Coronary artery (tissue), 2 donors: ENCODE results near the gene LIPM.

Experiments
- DNase-seq: peaks from one replicate; pipeline ENCODE4 v3.0.0-alpha.2; 2017; ENCODE audit warnings: low spot score
- H3K27ac ChIP-seq, 2 donors: fragments of 200-600 bp; sonication (generic); one replicate each; pipeline ENCODE4 v1.5.1; 2016 to 2019
- H3K4me3 ChIP-seq: fragments of 200-600 bp; sonication (generic); 2 replicates; pipeline ENCODE4 v1.5.1; 2016; ENCODE audit warnings: mild to moderate bottlenecking, moderate library complexity
- TF ChIP-seq, protein P1 (sequence below): fragments of 200-600 bp; sonication (generic); IDR thresholded peaks from one replicate; pipeline ENCODE4 v1.5.1; 2019; ENCODE audit warnings: antibody characterized with exemption

LIPM gene

DNA sequence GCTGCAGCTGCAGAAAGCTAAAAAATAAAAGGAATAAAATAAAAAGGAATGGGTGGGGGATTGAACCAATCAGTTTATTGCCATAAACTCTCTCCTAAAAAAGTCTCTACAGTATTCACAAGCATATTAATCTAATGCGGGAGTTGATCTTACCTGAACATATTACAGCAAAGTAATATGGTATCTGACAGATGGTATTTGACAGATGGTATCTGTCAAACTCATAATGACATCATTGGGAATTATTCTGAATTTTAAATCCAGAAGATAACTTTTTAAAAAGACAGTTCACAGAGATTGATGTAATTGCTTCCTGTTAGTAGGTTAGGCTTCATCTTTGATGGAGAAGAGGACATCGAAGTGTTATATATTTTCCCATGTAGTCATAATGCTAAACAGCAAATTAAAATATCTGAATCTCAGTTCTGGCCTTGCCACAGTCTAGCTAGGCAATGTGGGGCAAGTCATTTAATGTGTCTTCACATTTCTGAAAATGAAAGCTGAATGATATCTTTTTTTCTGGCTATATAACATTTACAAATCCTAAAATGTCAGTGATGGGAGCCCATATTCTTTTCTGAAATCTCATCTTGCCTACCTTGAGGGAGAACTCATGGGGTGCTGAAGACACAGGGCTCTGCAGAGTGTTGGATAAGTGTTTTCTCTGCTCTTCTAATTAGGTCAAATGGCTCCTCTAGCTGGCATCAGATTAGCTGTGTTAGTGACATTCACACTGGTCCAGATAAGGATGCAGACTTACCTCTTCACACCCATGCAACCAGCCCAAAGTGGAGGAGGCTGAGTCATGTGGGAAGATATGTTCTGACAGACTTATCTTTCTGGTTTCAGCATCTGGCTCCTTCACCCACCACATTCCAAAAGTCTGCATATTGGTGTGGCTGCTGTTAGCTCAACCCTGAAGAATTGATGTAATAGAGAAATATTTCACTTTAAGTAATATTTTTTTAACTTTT, 2.1 kb upstream of the LIPM start:
- TF ChIP-seq, protein P1, sequence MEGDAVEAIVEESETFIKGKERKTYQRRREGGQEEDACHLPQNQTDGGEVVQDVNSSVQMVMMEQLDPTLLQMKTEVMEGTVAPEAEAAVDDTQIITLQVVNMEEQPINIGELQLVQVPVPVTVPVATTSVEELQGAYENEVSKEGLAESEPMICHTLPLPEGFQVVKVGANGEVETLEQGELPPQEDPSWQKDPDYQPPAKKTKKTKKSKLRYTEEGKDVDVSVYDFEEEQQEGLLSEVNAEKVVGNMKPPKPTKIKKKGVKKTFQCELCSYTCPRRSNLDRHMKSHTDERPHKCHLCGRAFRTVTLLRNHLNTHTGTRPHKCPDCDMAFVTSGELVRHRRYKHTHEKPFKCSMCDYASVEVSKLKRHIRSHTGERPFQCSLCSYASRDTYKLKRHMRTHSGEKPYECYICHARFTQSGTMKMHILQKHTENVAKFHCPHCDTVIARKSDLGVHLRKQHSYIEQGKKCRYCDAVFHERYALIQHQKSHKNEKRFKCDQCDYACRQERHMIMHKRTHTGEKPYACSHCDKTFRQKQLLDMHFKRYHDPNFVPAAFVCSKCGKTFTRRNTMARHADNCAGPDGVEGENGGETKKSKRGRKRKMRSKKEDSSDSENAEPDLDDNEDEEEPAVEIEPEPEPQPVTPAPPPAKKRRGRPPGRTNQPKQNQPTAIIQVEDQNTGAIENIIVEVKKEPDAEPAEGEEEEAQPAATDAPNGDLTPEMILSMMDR: no peak
- Histone ChIP-seq H3K4me3 (no peak overlapping the region), H3K27ac (no peak overlapping the region)
- no peak for DNase-seq

DNA sequence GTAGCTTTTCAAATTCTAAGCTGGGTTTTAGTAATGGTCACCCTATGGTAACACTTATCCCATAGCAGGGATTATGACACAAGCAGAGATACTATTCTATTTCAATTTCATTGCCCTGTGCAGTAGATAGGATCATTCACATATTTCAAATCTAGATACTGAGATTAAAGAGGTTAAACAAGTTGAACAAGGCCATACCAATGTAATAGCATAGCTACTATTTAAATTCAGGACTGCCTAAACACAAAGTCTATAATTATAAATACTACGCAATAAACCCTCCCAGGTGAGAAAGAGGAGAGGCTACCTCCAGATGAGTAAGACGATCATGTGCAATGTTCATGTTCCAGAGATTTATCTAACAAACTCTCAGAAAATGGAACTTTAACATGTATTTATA, 1.1 kb downstream of the LIPM start:
- Histone ChIP-seq H3K4me3 (no peak overlapping the region), H3K27ac (no peak overlapping the region)
- no peak for DNase-seq
- TF ChIP-seq, protein P1: no peak

DNA sequence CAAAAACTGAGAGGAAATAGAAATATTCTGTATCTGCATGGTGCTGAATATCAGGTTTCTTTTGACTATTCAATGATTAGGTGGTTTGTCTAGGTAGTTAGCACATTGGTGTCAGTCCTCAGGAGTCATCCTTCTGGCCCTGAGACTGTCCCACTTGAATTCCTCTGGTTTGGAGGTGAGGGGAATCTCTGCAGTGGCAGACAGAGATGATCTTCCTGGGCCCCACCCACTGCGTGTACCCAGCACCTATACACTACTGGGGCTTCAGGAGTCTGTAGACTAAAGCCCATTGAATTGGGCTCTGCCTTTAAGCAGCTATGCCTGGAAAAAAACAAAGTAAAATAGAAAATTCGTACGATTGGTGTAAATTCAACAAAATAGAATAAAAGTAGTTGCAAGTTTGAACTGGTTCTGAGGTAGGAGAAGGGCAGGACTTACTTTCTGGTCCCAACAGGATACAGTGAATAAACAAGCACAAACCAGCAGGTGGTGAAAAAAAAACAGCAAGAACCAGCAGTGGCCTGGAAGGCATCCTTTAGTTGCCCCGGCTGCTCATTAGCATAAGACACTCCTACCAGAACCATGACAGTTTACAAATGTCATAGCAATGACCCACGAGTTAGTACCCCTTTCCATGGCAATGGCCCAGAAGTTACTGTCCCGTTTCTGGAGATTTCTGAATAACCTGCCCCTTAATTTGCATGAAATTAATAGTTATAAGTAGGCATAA, 1.7 kb downstream of the LIPM start:
- TF ChIP-seq, protein P1: no peak
- DNase-seq: no peak
- Histone ChIP-seq H3K4me3 (no peak overlapping the region), H3K27ac (no peak overlapping the region)

DNA sequence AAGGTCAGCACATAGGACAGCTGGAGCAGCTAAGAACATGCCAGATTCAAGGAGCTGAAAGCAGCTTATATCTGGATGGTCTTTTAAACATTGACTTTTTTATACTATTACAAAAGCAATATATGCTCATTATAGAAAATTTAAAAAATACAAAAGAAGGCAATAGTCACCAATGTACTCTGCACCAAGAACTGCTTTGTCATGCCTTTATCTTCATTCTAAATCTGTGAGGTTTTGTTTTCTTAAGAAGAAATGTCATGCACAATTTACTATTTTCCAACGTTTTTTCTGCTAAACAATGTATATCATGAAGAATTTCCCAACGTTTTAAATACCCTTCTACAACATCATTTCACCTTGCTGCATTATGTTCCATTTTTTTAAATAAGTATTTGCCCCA, 2.8 kb downstream of the LIPM start:
- Histone ChIP-seq H3K27ac (no peak overlapping the region), H3K4me3 (no peak overlapping the region)
- no peak for DNase-seq
- TF ChIP-seq, protein P1: no peak

DNA sequence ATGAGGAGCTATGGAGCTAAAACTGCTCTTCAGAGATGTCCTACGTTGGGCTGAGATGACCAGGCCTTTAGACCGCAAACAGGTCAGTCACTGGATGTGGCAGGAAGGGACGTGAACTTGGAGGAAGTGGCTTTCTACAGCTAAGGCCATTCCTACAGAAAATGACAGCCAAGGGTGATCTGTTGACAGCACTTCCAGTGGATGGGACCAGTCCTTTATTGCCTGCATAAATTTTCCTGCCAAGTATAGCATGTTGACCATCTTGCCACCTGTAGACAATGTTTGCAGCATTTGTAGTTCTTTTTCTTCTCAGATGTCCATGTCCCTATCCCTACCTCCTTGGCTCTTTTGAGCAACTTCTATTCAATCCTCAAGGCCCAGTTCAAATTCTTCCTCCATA, 3.4 kb downstream of the LIPM start:
- Histone ChIP-seq H3K27ac (no peak overlapping the region), H3K4me3 (no peak overlapping the region)
- no peak for DNase-seq
- TF ChIP-seq, protein P1: no peak

DNA sequence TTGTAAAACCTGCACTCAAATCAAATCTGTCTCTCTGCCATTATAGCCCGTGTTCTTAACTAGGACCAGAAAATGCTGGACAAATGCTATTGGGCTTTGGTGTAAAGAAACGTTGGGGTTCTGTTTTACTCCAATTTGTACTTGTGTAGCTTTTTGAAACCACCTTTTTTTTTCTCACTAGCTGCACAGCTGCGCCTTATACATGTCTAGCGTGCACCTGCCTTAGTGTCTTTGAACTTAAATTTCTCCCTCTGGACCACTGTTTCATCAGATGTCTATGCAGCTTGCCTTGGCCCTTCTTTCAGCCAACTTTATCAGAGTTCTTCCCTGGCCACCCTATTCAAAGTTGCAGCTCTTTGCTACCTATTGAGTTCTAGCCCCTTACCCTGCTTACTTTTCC, 7.1 kb downstream of the LIPM start:
- TF ChIP-seq, protein P1: no peak
- H3K27ac ChIP-seq: no peak overlapping the region
- DNase-seq: no peak
- H3K4me3 ChIP-seq: no peak overlapping the region
